ENCODE data around the gene SYS1.

The SYS1 gene

DNA sequence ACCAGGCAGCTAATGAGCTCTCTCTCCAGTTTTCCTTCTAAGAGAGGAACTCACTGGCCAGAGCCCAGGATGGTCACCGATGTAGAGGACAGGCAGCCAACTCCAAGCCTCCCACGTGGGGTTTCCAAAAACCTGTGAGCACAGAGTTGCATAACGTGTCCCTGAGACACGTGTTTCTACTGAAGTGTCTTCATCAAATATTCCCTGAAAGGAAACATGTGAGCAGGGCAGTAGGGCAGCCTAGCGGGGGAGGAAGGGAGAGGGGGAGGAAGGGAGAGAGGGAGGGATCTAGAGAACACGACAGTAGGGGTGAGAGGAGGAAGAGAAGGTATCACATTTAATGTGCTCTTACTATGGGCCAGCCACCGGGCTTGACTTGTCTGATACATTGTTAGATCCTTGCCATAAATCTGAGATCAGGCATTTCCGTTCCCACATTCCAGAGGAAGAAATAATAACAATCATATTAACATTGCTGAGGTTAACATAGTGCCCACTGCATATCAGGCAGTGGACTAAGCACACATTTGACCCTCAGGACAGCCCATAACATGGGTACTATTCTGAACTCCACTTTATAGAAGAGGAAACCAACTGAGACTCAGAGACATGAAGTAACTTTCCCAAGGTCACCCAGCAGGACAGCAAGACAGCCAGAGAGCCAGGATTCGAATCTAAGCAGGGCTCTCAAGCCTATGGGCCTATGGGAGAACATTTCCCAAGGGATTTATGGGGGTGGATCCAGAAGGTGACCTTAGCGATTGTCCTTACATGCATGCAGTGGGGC is 4.5 kb upstream of the SYS1 start:
- peak; percentile 50 to 51 for DNase-seq

DNA sequence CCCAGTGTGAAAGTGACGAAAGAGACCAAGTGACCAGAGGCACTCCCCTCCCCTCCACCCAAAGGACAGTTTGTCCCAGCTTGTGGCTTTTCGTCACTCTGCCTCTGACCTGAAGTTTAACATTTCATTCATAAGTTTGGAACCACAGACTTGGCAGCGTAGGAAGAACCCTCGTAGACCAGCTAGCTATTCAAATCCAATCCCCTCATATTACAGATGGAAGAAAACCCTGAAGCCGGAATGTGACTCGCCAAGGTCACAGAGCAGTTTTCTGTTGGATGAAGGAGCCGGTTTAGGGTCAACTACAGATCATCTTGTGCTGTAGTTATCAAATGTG is 3.9 kb upstream of the SYS1 start:
- peak in 1 of 2 experiments; percentile 33 for DNase-seq

DNA sequence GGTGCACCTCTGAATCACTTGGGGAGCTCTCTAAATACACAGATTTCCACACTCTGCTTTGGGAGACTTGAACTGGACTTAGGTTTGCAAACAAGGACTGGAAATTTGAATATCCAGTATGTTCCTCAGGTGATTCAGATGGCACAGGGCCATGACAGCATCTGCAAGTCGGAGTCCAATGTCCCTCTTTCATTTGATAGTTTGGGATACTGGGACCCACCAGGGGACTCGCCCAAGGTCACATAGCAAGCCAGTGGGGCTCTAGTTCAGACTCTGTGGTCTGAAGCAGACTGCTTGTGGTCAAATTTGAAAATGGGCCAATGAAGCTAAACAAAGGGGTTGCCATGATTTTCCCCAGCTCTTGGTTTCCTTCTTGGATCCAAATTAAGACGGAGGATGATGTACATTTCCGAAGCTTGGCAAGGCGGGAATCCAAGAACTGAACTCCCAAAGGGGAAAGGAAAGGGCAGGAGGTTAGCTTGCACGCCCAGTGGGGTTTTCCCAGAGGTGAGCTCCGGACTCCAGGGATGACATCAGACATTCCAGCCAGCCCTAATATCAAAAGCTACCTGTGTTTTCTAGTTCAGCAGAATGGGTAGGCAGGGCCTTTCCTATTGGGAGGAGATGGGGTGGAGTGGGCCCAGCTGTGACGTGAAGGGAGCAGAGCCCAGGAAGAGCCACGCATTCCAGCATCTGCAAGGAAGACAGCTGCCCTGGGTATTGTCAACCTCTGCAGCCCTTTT is 3.4 kb upstream of the SYS1 start:
- no peak for DNase-seq

DNA sequence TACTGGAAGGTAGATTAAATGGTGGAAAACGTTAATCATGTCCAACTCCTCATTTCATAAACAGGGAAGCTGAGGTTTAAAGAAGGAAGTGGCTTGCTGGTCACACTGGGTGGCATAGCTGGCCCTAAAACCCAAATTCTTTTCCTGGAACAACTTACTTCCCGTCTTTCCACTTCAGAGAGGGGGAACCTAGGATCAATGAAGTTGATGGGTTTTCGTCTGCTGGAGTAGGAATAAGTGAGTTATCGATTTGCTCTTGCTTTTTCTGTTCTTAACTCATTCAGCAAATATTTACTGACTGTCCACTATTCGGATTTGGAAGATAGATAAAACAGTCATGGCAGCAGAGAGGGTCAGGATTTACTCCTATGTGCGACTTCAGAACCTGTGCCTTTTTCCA is 1.2 kb upstream of the SYS1 start:
- peak; percentile 26 to 57 for DNase-seq

DNA sequence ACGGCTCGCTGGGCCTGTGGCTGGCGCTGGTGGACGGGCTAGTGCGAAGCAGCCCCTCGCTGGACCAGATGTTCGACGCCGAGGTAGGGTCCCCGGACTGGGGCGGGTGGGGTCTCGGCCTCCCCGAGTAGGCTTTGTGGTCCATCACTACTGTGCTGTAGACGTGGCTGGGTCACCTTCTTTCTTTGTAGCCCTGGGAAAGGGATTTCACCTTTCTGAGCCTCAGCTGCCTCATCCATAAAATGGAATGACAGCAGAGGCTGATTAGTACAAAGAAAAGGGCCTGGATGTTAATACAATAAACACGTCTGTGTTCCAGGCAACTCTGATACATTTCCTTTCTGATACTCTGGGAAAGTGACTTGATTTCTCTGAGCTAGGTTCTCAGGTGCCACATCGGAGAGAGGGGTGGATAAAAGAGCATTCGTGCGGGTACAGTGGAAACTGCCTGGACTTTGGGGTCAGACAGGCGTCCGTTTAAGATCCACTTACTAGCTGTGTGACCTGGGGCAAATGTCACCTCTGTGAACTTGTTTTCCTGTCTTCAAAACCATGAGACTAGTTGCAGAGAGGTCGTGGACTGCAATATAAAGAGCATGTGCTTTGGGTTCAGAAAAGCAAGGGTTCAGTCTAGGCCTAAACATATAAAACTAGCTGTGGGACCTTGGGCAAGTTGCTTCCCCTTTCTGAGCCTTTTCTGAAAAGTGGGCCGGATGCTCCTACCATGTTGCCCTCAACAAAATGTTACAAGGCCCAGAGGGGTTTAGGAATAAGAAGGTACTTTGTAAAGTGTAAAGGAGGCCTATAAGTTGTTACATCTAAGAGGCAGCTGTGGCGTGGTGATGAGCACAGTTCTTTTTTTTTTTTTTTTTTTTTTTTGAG is 896 bp downstream of the SYS1 start:
- DNase-seq: peak in 1 of 2 experiments; percentile 11

DNA sequence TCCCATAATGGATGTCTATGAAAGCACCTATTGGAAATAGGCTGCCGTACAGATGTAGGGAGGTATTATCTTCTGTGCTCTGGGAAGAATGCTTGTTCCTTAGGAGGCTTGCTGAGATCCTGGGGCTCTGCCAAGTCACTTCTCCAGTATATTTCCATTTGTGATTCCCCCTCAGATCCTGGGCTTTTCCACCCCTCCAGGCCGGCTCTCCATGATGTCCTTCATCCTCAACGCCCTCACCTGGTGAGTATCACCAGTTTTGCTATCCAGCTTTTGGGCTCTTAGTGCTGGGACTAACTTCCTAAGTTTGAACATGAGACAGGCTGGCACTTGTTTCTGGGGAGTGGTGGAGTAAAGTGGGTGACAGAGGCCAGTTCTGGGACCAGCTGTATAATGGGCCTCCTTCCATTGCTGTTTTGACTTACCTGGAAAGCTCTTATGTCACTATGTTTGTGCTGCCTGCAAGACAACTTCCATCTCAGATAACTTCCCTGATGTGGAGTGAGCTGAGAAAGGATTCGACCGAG is 2.6 kb downstream of the SYS1 start:
- no peak for DNase-seq

DNA sequence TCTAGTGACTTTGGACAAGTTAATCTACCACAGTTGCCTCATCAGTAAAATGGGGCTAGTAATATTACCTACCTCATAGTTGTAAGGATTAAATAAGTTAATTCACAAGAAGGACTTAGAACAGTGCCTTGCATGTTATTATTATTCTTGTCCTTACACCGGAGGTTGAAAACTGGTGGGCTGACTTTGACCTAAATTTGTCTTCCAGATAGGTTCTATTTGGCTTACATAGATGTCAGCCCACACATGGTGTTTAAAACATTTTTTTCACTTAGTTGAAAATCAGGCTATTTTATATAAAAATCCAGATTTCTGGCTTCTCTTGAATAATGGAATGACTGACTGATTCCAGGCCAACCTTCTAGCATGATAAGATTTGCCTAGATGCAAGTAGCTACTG is 3.2 kb downstream of the SYS1 start:
- DNase-seq: no peak

DNA sequence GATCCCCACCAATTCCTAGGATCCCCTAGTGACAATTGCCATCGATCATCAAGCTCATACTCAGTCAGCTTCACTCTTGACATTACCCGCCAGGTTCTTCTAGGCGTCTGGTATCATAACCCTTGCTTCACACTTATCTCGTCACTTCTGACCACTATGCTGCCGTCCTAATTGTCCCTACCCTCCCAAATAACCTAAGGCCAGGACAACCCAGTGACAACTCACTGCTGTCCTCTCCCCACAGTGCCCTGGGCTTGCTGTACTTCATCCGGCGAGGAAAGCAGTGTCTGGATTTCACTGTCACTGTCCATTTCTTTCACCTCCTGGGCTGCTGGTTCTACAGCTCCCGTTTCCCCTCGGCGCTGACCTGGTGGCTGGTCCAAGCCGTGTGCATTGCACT is 3.7 kb downstream of the SYS1 start:
- DNase-seq: no peak

DNA sequence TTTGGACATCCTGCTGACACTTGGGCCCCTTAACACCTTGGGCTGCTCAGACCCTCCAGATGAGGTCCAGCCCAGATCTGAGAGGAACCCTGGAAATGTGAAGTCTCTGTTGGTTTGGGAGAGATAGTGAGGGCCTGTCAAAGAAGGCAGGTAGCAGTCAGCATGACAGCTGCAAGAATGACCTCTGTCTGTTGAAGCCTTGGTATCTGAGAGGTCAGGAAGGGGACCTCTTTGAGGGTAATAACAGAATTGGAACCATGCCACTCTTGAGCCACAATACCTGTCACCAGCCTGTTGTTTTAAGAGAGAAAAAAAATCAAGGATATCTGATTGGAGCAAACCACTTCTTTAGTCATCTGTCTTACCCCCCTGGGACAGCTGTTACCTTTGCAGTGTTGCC is 4.2 kb downstream of the SYS1 start:
- DNase-seq: no peak

DNA sequence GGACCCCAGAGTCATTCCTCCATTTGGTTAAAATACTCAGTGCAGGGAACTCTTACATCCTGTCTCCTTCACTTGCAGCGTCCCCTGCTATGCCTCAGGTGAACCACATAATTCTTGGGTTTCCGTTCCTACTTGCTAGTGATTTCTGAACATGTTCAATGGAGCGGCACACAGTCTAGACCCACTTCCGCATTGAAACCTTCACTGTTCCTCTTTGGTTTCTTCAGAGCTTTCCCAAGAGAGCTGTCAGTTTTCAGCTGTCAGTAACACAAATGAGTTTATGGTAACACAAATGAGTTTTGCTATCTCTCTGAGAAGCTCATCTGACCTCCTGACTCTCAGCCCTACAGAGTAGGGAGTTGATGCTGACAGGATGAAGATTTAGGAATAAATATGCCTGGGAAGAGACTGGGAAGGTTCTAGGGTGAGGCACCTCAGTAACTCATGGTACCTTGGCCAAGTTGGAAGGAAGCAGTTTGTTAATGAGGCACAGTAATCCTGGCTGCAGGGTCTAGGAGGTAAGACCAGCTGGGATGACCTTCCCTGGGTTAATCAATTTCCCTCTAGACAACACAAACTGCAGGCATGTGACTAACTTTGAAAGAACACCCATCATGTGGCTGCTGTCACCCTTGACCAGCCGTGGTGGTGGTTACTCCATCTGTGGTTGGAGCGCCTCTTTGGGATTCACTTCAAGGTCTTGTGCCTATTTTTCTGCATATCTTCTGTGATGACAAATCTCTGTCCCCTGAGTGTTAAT is 5.4 kb downstream of the SYS1 start:
- DNase-seq: peak; percentile 78

DNA sequence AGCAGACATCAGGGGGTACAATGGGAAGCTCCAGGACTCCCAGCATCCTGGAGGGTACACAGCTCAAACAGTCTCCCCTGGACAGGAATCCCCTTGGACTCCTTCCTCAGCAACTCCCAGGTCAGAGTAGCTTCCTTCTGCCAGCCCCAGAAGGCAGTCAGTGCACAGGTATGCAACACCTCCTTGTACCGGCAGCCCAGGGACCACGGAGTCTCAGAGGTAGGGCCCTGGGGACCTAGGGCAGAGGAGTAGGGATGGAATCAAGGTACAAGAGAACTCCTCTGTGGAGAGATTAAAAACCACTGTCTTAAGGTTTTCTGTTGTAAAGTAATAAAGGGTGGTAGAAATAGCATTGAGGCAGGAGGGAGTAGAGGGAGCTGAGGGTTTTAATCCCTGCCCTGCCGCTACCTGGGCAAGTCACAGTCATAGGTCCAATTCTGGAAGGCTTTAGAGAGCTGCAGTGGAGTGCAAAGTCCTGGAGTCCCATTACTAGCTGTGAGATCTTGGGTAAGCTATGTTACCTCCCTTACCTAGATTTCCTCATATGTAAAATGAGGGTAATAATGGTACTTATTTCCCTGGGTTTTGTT is 7.7 kb downstream of the SYS1 start:
- DNase-seq: no peak

DNA sequence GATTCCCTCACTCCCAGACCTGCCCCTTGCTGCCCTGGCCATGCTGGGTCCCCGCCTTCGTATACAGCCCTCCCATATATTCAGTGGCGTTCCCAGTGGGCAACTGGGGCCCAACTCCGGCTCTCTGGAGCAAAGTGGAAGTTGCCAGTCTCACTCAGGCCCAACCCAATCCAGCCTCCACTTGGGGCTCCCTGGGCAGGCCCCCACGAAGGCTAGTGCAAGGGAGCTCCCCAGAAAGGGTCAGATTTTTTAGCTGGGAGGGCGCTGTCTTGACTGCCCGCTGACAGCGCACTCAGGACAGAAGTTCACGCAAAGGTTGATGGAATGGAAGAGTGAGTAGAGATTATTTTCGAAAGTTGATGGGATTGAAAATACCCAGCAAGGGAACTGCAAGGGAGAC is 9.3 kb downstream of the SYS1 start:
- no peak for DNase-seq

DNA sequence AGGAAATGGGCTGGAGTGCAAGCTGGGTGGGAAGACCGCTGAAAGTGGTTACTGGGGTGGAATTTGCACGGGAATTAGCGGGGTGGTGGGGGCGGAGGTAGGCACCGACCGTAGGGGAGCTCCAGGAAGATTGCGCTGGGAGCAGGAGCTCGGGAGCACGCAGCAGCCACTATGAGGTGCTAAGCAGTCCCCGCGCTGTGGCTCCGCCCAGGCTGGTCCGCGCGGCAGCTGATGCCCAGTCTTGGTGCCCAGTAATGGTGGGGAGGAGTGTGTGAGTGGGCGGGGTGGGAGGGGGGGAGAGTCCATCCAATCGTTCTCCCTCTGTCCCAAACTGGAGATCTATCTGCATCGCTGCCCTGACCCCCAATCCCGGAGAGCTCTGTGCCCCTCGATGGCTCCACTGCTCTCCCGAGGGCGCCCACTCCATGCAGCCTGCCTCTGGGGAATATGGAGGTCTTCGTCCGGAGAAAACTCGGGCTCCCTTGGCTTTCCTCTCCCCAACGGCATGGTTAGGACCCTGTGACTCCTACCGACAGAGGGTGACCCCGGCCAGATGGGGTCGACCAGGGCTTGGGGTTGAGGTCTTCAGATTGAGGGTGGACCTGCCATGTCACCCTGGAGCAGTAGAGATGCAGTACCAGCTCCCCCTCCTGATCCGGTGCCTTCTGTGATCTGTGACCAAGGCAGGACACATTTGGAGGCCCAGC is 9.8 kb downstream of the SYS1 start:
- DNase-seq: no peak

DNA sequence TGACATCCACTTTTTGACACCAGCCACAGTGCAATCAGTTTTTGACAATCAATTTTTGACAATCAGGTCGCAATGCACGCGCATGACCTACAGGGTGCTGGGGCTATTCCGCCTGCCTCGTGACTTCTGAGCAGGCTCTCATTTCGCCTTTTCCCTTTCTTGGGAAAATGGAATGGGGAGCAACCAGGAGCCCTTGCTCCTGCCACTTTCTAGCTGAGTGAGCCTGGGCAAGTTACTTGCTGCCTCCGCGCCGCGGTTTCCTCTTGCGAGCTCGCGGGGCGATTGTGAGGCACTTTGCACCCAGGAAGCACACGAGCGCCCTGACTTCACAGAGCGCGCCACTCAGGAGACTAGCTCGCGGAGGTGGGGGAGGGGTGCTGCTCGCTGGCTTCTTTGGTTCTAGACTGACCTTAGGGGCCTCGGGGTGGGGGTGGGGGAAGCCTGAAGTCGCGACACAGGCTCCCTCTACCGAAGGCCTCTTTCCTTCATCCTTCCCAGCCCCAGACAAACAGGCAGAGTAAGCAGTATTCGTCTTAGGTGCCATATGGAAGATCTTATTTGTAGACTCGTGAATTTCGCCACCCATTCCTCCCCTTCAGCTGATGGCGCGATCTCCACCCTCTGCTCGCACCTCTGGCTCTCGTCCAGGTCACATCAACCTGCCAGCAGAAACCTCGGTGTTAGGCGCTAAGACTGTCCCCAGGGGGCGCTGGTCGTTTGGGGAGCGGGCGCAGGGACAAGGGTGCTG is 10.6 kb downstream of the SYS1 start:
- DNase-seq: peak; percentile 80 to 85

DNA sequence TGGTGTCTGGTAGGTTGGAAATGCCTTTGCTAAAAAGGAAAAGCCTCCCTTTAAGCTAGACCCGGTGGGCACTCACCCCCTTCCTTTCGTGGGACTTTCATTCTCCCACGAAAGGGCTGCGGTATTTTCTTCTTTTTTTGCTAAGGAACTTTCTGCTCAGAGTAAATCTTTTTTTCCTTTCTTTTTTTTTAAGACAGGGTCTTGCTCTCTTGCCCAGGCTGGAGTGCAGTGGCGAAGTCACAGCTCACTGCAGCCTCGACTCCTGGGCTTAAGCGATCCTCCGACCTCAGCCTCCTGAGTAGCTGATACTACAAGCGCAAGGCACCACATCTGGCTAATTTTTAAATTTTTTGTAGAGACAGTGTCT is 11.1 kb downstream of the SYS1 start:
- no peak for DNase-seq

DNA sequence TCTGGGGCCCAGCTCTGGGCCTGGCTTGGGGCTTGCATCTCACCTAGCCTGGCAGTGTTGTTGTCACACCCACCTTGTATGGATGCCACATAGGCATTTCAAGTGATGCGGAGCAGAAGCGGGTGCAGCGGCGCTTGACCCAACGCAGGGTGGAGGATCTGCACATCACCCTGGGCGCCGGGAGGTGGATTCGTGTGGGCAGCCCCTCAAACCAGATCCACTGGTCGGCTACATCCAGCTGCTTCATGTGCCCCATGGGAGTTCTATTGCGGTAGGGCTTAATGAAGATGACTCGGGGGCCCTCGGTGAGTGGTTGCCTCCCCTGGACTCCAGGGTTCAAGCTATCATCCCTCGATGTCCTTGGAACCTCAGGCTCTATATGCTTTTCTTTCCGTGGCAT is 12.0 kb downstream of the SYS1 start:
- DNase-seq: no peak

DNA sequence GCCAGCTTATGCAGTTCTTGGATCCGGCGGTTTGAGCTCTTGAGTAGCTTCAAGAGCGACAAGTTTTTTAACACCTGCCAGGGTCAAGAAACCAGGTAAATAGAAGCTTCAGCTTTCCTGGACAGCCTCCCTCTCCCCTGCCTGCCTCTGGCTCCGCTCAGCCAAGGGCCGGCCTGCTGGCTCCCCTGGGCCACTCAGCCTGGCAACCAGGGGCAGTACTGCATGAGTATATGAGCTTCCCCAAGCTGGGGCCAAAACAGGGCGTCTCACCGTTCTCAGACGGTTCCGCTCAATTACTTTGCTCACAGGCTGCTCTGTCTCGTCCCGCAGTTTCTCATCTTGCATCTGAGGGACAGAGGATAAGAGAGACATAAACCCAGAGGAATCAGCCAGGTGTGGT is 14.3 kb downstream of the SYS1 start:
- no peak for DNase-seq

DNA sequence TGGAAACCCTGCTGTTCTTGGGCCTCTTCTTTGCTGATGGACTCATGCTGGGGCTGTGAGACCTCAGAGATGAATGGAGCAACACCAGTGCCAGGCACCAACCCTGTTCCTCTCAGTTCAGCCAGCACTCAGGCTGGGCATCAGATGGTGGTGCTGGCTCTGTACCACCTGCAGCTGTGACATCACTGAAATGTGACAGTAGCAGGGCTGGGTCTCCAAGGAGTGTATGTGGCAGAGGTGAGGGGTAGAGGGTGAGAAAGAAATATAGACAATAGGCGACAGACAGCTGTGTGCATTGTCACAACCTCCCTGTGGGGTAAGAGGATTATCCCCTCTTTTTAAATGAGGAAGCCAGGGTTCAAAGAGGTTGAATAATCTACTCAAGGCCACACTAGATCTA is 15.2 kb downstream of the SYS1 start, which contains the start of gene TP53TG5:
TP53TG5 (minus strand) TSS at position 135 of the 400 bp plus-strand sequence; CDS start at position 46, 89 bp downstream.
- no peak for DNase-seq

DNA sequence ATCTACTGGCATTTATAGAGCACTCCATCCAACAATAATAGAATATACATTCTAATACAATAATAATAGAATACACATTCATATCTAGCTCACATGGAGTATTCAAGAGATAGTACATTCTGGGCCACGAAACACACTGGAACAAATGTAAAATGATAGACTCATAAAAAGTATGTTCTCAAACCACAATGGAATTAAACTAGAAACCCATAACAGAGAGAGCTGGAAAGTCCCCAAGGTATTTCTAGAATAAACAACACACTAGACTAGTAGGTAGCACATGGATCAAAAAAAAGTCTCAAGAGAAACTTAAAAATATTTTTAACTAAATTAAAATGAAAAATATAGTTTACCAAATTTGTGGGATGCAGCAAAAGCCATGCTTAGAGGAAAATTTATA is 24.3 kb downstream of the SYS1 start:
- DNase-seq: no peak

DNA sequence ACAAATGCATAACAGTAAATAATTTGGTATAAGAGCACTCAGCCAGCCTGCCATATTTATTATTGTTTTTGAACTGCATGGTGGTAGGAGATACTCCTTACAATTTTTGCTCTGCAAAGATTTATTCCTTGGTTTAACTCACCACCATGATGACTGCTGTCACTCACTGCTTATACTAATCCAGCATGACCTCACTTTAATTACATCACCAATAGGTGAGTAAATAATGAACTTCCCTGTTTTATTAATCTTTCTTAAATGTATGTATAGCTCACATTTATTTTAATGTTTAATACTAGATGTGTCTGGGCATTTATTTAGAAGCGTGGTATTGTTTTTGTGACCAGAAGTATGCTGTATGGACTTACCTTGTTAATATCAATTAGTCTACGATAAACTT is 28.0 kb downstream of the SYS1 start:
- DNase-seq: no peak

DNA sequence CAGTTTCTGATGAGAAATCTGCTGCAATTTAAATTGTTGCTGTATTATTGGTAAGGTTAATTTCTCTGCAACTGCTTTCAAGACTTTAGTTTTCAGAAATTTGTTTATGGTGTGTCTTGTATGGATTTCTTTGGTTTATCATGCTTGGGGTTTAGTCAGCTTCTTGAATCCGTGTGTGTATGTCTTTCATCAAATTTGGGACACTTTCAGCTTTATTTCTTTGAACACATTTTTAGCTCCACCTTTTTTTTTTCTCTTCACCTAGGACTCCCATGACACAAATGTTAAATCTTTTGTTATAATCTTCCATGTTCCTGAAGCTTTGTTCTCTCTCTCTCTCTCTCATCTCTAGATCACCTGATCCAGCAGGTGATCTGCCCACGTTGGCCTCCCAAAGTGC is 28.6 kb downstream of the SYS1 start:
- DNase-seq: no peak
